Thyroid gland (tissue), 4 donors: ENCODE measurements around the gene ZNF580.

ENCODE experiments used
- CTCF ChIP-seq, 6 experiments: fragments of 200-600 bp in 3 of 6; fragments of 450-650 bp in 3 of 6; sonication (generic) in 3 of 6; IDR thresholded peaks; one replicate each; pipeline ENCODE4 v1.5.1; 2016 to 2019; ENCODE audit warnings: antibody characterized with exemption in 6 of 6, mild to moderate bottlenecking in 2 of 6, inconsistent platforms in 1 of 6, moderate library complexity in 1 of 6
- POLR2A ChIP-seq, 2 donors: fragments of 450-650 bp; IDR thresholded peaks; one replicate each; pipeline ENCODE4 v1.6.1; 2017; ENCODE audit warnings: antibody characterized with exemption in 2 of 2, mild to moderate bottlenecking in 2 of 2, moderate library complexity in 1 of 2

- no peak for TF ChIP-seq CTCF (IDR thresholded peaks at IDR 0.05)
- TF ChIP-seq POLR2A (IDR thresholded peaks at IDR 0.05), result no peak
Measured at GRCh38 chr19:55594996-55595545, 45.7 kb upstream of the ZNF580 start.
